ENCODE measurements around the gene WDR82.

WDR82 gene

DNA sequence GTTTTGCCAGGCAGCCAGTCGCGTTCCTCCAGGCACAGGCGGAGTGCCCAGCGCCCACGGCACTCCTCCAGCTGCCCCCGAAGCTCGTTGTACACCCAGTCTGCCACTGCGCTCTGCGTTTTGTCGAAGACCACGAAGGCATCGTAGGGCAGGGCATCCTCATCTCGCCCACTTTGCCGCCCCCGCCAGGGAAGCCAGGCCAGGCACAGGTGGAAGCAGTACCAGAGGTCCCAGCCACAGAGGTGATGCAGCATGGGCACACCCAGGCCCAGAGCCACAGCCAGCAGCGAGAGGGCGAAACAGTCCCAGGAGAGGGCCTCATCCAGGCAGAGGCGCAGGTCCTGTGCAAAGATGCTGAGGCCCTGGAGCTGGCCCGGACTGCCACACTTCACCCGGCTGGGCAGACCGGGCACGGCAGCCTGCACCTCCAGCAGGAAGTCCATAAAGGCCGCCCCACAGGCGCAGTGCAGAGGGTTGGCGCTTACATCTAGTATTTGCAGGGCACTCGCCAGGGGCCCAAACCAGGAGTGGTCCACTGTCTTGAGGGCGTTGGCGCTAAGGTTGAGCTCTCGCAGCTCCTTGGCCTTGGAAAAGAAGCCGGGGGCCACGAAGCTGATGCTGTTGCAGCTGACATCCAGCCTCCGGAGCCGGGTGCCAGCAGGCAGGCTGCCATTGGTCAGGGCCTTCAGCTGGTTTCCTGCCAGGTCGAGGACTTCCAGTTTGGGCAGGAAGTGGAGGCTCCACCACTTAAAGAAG lies 56.7 kb downstream of the WDR82 start:
- no peak for DNase-seq

DNA sequence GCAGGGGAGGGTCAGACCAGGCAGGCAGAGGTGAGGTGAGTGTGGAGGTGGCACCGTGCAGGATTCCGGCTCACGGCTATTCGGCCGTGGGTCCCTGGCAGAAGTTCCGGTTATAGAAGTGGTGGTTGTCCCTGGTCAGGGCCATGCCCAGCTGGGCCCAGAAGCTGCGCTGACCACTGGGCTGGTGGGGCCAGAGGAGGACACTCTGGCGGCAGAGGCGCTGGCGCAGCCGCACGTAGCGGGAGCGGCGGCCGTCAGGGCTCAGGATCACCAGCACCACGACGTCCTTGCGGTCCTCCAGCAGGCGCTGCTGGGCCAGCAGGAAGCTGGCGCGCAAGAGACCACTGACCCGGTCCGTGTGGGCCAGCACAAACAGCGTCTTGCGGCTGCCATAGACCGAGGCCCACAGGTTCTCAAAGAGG lies 57.3 kb downstream of the WDR82 start:
- no peak for DNase-seq

DNA sequence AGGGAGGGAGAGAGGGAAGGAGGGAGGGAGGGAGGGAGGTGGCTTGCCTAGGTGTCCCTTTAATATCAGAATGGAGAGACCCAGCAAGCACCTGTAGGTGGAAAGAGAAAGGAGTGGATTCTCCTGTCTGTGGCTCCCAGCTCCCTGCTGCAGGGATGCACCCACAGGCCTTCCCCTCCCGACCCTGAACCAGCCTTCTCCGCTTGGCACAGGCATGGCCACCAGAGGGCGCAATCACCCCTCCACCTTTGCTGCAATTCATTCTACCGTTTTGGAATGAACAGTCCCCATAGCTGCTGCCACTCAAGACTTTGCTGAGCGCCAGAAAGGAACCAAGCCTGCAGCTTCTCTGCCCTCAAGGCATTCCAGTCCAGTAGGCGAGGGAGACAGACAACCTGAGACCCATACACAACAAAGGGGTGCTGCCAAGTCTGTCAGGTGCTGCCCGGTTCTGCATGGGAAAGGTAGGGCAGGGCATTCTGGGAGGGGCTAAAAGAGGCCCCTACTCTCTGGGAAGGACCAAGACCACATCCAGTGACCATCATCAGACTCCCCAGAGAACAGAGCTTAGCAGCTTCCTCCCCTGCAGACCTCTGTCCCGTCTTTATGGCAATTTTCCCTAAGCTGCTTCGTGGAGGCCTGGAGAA lies 57.9 kb downstream of the WDR82 start:
- DNase-seq: peak; percentile 47

DNA sequence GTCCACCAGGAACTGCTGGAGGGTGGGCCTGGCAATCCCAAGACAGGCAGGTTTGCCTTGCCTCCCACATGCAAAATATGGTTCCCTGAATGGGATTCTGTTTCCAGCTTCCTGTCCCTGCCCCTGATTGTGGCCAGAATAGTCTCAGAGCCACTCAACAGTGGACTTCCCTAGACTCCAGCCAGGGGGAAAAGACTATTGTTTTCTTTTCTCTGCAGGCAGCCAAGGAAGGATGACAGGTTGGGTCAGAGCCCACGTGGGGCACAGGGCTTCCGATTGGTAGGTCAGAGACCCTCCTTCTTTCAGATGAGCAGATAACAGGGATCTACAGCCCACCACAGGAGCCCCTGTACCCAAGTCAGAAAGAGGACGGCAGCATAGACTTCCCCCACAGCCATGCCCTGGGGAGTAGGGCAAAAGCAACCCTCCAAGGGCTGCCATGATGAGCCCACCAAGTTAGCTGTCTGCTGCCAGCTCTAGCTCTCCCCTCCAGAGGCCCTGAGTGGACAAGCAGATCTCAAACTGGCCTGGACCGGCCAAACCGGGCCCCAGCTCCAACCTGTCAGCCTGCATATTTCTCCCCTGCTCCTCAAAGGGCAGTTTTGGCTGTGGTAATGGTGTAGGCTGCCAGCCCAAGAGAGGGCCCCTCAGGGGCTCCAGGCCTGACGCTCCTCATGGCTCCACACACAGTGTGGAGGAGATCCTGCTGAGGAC lies 59.4 kb downstream of the WDR82 start:
- no peak for DNase-seq

DNA sequence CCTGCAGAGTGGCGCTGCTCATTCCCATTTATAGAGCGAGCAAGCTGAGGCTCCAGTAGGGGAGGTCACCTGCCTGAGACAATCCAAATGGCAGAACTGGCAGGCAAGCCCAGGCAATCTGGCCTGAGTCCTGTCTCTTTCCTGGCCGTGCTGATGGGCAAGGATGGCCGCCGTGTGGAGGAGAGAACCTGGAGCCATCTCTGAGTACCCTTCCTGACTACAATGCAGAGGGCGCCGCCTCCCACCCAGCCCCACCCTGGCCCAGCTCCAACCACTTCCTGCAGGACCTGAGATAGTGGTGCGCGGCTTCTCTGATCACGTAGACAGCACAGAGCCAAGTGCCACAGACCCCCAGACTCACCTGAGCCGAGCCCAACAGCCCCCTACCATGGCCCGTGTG lies 60.0 kb downstream of the WDR82 start:
- no peak for DNase-seq

DNA sequence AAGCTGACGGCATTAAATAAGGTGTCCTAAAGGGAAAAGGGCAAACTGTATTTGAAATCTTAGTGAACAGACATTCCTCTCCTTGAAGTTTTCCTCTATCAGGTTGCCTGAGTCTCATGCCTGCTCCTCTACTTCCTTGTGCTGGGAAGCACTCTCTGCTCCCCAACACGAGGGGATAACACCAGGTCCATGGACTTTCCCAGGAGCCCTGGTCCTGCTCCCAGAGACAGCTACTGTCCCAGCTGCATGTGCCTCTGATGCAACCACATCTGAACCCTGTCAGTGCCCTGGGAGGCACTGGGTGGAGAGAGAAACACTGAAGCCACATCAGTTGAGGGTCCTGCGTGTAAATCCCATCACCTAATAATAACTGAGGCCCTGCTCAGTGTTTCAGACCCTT lies 60.4 kb downstream of the WDR82 start:
- no peak for DNase-seq

DNA sequence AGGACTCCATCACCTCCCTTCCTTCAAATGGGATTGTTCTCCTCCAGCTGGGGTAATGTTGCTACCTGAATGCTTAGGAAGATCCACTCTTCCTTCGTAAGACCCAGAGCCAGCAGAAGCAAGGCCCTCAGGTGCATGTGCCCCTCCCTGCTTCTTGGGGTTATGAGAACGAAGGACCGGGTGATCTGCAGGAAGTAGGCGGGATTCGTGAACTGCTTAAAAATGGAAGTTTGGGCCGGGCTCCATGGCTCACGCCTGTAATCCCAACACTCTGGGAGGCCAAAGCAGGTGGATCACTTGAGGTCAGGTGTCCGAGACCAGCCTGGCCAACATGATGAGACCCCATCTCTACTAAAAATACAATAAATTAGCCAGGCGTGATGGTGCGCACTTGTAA lies 61.0 kb downstream of the WDR82 start:
- no peak for DNase-seq

DNA sequence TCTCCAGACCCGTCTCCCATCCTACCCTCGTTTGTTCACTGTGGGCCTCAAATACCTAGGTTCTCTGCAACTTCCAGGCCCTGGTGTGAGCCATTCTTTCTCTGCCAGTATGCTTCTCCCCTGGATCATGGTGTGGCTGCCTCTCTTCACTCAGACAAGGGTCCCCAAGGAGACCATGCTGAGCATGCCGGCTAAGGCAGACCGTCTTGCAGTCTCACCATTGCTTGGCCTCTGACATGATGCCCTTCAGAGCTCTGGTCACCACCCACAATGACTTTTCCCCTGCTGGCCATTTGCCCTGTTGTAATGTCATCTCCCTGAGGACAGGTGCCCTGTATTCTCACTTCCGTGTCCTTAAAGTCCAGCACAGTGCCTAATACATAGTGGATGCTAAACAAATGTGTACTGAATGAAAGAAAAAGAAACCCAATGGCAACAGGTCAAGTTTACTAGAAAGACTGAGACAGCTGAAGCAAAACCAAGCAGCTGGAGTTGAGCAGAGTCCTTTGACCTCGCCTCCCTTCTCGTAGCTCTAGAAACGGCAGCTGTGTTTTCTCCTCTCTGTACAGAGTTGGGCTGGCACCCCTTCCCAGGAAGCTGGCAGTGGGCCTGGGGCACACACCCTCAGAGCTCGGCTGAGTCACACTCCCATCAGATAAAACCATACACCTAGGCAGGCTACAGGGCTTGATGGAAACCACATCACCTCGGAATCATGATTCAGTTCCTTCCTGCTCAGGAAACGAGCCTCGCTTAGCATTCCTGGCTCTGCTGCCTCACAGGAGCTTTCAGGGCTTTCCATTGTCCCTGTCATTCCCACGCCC lies 61.7 kb downstream of the WDR82 start:
- no peak for DNase-seq

DNA sequence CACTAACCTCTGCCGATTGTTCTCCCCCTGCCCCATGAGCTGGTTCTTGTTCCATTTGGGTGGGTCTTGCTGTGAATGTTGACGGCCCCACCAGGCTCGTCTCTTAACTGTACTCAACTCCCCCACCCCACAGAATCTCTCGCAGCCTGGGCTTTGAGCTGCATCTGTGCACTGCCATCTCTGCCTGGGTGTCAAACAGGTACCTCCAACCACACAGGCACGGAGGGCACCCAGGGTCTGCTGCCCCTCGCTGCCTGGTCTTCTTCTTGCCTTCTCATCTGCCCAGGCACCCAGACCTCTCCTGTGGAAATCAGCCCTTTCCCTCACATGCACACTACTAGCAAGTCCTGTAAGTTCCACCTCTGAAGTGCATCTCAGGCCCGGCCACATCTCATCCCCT lies 63.1 kb downstream of the WDR82 start:
- DNase-seq: no peak

DNA sequence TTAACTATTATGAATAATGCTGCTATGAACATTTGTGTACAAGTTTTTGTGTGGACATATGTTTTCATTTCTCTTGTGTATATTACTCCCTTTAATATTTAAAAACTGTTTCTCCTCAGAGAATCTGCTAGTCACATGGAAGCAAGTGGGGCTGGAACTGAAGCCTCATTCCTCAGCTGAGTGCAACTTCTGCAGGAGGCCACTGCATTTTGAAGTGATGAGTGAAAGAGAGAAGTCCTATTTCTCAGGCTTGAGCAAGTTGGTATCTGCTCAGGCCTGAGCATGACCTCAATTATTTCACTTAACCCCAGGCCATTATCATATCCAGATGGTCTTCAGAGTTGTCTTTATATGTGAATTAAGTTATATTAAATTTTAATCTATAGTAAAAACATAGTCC lies 64.5 kb downstream of the WDR82 start:
- DNase-seq: no peak

DNA sequence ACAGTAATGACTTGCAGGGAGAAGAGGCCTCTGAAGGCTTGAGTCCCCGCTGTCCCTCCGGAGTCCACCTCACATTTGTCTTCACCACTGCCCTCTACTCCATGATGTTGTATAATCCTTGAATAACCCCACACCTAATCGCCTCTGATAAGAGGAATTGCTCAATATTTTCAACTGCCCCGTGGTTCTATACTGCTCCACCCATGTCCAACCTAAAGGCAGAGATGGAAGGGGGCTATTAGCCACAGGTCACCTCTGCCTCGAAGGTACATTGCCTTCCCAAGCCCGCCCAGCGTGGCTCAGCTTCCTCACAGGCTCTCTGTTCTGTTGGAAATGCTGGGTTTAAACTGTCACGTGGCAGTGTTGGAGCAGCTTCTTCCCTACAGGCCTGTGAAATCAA lies 65.4 kb downstream of the WDR82 start:
- DNase-seq: no peak

DNA sequence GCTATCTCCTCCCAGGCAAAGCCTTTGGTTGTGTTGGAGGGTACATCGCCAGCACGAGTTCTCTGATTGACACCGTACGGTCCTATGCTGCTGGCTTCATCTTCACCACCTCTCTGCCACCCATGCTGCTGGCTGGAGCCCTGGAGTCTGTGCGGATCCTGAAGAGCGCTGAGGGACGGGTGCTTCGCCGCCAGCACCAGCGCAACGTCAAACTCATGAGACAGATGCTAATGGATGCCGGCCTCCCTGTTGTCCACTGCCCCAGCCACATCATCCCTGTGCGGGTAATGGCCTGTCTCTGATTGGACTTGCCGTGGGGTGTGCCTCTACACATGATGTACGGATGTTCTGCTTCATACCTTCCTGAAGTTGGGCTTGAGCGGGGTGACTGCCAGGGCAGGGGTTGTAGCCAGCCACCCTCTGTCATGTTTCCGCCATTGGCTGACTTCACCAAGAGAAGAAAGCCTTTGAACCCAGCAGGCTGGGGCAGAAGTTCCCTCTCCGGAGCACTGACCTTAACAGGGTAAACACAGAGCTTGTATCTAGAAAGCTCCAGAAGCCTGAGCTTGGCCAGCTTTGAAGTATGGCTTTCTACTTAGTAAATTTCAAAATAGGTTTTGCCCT lies 67.1 kb downstream of the WDR82 start:
- no peak for DNase-seq

DNA sequence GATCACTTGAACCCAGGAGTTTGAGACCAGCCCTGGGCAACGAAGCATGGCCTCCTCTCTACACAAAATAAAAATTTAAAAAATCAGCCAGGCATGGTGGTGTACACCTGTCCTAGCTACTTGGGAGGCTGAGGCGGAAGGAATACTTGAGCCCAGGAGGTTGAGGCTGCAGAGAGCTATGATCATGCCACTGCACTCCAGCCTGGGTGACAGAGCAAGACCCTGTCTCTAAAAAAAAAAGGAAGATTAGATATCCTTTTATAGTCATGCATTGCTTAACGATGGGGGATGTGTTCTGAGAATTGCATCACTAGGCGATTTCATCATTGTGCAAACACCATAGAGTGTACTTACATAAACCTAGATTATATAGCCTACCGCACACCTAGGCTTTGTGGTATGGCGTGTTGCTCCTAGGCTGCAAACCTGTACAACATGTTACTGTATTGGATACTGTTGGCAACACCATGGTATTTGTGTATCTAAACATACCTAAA lies 67.9 kb downstream of the WDR82 start:
- no peak for DNase-seq

DNA sequence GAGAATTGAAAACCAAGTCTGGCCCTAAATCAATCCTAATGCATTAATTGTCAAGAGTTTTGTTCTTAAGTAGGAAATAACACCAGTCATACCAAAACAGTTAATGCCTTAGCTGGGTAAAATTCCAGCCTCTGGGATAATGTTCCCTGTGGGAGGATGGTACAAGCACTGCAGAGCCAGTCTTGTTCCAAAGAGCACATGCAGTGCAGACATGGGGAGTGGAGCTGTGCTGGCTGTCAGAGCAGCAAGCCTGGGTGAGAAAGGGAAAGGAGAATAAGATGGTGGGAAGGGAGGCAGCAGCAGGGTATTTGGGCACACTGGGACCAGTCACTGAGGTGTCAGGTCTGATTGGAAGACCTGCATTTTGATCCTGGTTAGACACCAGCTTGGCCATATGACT lies 68.4 kb downstream of the WDR82 start:
- no peak for DNase-seq

DNA sequence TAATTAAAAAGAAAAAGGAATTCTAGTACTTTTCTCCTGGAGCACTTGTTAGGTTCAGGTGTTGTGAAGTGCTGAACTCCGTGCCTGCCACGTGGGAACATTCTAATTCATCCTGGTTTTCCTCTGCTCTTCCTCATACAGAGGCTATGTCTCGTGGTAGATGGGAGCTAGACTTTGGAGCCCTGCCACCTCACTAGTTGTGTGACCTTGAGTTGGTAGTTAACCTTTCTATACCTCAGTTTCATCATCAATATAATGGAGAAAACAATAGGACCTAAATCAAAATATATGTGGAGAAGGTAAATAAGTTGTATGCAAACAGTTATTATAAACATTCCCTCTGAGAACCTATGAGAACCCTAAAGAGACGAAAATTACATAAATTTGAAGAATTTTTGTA lies 69.9 kb downstream of the WDR82 start:
- DNase-seq: no peak

DNA sequence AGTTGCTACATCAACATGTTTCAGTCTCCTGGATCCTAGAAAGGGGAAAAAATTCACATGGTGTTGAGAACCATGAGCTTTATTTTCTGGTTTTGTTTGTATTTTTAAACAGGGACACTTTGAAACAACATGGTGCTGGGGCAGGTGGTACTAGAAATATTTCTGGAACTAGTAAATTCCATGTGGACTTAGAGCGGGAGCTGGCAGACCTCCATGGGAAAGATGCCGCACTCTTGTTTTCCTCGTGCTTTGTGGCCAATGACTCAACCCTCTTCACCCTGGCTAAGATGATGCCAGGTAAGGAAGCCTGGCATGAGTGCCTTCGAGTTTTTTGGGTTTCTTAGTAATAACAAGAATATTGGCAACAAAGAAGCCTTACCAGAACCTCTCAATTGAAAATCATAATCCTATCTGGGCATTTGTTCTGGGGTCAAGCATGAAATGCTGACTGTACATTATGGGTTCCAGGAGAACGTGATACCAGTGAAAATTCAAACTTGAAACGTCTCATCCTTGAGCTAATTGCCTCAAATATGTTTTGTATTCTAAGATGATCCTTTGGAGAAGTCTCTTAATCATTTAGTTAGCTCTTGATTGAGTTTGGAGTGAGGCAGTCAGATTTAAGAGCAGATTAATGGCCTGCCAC lies 72.6 kb downstream of the WDR82 start:
- no peak for DNase-seq
